GM23338 (cell line): Measurements from ENCODE around the gene TRIML2.

Experiments used
- CREB1 ChIP-seq: fragments of 250-450 bp; sonication (Bioruptor Pico); IDR thresholded peaks from 2 replicates; pipeline ENCODE4 v1.5.0; 2020; ENCODE audit warnings: low read depth, mild to moderate bottlenecking, moderate library complexity
- CTCF ChIP-seq, 2 experiments: fragments of 200-600 bp in 1 of 2; sonication (generic) in 1 of 2; conservative IDR thresholded peaks; 2 replicates each; pipeline versions ENCODE4 v1.5.1 to v1.6.1; 2016 to 2017; ENCODE audit warnings: antibody characterized with exemption in 2 of 2, low read depth in 2 of 2, mild to moderate bottlenecking in 2 of 2, moderate library complexity in 1 of 2
- EZH2 ChIP-seq: fragments of 200-600 bp; sonication (generic); IDR thresholded peaks from one replicate; pipeline ENCODE4 v1.8.0; 2017; ENCODE audit warnings: antibody characterized with exemption, mild to moderate bottlenecking, low read depth; ENCODE audit not compliant: unreplicated experiment
- EZH2phosphoT487 ChIP-seq: fragments of 200-600 bp; sonication (generic); IDR thresholded peaks from one replicate; pipeline ENCODE4 v1.8.1; 2018; ENCODE audit warnings: antibody characterized with exemption; ENCODE audit not compliant: unreplicated experiment
- JUNB ChIP-seq: IDR thresholded peaks from one replicate; pipeline ENCODE4 v1.6.1; 2016; ENCODE audit warnings: antibody characterized with exemption; ENCODE audit not compliant: unreplicated experiment
- NANOG ChIP-seq: IDR thresholded peaks from 2 replicates; pipeline ENCODE4 v1.6.1; 2016; ENCODE audit warnings: antibody characterized with exemption, borderline replicate concordance
- POLR2AphosphoS5 ChIP-seq: IDR thresholded peaks from 2 replicates; pipeline ENCODE4 v1.6.1; 2016; ENCODE audit warnings: antibody characterized with exemption, low read depth
- STAT1 ChIP-seq: IDR thresholded peaks from one replicate; pipeline ENCODE4 v1.6.1; 2016; ENCODE audit warnings: antibody characterized with exemption; ENCODE audit not compliant: unreplicated experiment
- TF ChIP-seq, protein P1 (sequence below): IDR thresholded peaks from one replicate; pipeline ENCODE4 v1.6.1; 2018; ENCODE audit warnings: antibody characterized with exemption; ENCODE audit not compliant: unreplicated experiment
- TF ChIP-seq, protein P2 (sequence below): IDR thresholded peaks from 2 replicates; pipeline ENCODE4 v1.6.1; 2016; ENCODE audit warnings: antibody characterized with exemption

DNA sequence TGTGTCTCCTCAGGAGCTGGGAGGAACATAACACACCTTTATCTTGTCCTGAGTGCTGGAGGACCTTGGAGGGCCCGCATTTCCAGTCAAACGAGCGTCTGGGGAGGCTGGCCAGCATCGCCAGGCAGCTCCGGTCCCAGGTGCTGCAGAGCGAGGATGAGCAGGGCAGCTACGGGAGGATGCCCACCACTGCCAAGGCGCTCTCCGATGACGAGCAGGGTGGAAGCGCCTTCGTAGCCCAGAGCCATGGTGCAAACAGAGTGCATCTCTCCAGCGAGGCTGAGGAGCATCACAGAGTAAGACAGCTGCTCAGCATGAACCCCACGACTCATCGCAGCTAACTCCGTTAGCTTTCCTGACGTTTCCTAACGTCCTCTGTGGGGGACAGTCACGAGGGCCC, 30.3 kb upstream of the TRIML2 start:
- TF ChIP-seq CTCF (conservative IDR thresholded peaks at IDR 0.05; ENCODE audit: low read depth in 2 of 2) (no peak), POLR2AphosphoS5 (no peak), EZH2 (no peak), EZH2phosphoT487 (no peak), JUNB (no peak), STAT1 (no peak), CREB1 (CRISPR knock-in tag) (no peak), NANOG (no peak)
- TF ChIP-seq, protein P1, sequence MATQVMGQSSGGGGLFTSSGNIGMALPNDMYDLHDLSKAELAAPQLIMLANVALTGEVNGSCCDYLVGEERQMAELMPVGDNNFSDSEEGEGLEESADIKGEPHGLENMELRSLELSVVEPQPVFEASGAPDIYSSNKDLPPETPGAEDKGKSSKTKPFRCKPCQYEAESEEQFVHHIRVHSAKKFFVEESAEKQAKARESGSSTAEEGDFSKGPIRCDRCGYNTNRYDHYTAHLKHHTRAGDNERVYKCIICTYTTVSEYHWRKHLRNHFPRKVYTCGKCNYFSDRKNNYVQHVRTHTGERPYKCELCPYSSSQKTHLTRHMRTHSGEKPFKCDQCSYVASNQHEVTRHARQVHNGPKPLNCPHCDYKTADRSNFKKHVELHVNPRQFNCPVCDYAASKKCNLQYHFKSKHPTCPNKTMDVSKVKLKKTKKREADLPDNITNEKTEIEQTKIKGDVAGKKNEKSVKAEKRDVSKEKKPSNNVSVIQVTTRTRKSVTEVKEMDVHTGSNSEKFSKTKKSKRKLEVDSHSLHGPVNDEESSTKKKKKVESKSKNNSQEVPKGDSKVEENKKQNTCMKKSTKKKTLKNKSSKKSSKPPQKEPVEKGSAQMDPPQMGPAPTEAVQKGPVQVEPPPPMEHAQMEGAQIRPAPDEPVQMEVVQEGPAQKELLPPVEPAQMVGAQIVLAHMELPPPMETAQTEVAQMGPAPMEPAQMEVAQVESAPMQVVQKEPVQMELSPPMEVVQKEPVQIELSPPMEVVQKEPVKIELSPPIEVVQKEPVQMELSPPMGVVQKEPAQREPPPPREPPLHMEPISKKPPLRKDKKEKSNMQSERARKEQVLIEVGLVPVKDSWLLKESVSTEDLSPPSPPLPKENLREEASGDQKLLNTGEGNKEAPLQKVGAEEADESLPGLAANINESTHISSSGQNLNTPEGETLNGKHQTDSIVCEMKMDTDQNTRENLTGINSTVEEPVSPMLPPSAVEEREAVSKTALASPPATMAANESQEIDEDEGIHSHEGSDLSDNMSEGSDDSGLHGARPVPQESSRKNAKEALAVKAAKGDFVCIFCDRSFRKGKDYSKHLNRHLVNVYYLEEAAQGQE, result no peak
- TF ChIP-seq, protein P2, sequence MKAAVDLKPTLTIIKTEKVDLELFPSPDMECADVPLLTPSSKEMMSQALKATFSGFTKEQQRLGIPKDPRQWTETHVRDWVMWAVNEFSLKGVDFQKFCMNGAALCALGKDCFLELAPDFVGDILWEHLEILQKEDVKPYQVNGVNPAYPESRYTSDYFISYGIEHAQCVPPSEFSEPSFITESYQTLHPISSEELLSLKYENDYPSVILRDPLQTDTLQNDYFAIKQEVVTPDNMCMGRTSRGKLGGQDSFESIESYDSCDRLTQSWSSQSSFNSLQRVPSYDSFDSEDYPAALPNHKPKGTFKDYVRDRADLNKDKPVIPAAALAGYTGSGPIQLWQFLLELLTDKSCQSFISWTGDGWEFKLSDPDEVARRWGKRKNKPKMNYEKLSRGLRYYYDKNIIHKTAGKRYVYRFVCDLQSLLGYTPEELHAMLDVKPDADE, result no peak
